Adrenal gland (tissue), 5 donors: Measurements from ENCODE around the gene NAPSA.

ENCODE experiments used
- POLR2A ChIP-seq, 2 donors: fragments of 450-650 bp; IDR thresholded peaks; one replicate each; pipeline ENCODE4 v1.6.1; 2017; ENCODE audit warnings: antibody characterized with exemption in 2 of 2, mild to moderate bottlenecking in 2 of 2, moderate library complexity in 1 of 2
- TF ChIP-seq, protein P1 (sequence below), 6 experiments: fragments of 450-650 bp in 4 of 6; fragments of 200-600 bp in 2 of 6; sonication (generic) in 1 of 6; IDR thresholded peaks; 1 replicate in 5 of 6; 2 replicates in 1 of 6; pipeline versions ENCODE4 v1.5.1 to v1.8.0; 2016 to 2021; ENCODE audit warnings: antibody characterized with exemption in 6 of 6, mild to moderate bottlenecking in 2 of 6, moderate library complexity in 1 of 6
- donor health status: DM: no; HTN: no; CAD: no.

DNA sequence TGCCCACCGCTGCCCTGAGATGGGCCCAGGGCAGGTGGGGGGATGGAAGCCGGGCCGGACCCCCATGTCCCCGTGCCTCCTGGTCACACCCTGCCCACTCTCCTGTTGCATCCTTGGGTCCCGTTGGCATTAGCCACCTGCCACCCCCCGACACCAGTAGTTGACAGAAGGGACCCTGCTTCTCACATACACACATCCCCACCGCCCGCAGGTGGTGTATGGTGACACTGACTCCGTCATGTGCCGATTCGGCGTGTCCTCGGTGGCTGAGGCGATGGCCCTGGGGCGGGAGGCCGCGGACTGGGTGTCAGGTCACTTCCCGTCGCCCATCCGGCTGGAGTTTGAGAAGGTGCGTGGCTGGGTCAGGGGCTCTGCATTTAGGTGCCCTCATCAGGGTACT lies 48.1 kb upstream of the NAPSA start:
- no peak for TF ChIP-seq POLR2A (IDR thresholded peaks at IDR 0.05)
- TF ChIP-seq, protein P1, sequence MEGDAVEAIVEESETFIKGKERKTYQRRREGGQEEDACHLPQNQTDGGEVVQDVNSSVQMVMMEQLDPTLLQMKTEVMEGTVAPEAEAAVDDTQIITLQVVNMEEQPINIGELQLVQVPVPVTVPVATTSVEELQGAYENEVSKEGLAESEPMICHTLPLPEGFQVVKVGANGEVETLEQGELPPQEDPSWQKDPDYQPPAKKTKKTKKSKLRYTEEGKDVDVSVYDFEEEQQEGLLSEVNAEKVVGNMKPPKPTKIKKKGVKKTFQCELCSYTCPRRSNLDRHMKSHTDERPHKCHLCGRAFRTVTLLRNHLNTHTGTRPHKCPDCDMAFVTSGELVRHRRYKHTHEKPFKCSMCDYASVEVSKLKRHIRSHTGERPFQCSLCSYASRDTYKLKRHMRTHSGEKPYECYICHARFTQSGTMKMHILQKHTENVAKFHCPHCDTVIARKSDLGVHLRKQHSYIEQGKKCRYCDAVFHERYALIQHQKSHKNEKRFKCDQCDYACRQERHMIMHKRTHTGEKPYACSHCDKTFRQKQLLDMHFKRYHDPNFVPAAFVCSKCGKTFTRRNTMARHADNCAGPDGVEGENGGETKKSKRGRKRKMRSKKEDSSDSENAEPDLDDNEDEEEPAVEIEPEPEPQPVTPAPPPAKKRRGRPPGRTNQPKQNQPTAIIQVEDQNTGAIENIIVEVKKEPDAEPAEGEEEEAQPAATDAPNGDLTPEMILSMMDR (IDR thresholded peaks at IDR 0.05) = no peak
